PC-9 (cell line): ENCODE data around the gene NAP1L5.

Experiments
- CTCF ChIP-seq: fragments of 200-600 bp; sonication (generic); conservative IDR thresholded peaks from 2 replicates; pipeline ENCODE4 v1.6.1; 2017; ENCODE audit warnings: mixed run types, antibody characterized with exemption, mild to moderate bottlenecking, moderate library complexity
- EZH2 ChIP-seq: fragments of 200-600 bp; sonication (generic); IDR thresholded peaks from 2 replicates; pipeline ENCODE4 v1.8.0; 2017; ENCODE audit warnings: antibody characterized with exemption, low read depth

GRCh38 chr4:88747351-88747750 lies 49.7 kb upstream of the NAP1L5 start:
- TF ChIP-seq CTCF (no peak), EZH2 (no peak)
